Testis (tissue), 2 donors: ENCODE data around the gene ESPNL.

Source experiments
- POLR2A ChIP-seq: fragments of 450-650 bp; IDR thresholded peaks from one replicate; pipeline ENCODE4 v1.6.1; 2017; ENCODE audit warnings: antibody characterized with exemption, mild to moderate bottlenecking, moderate library complexity
- TF ChIP-seq, protein P1 (sequence below), 3 experiments: fragments of 450-650 bp in 2 of 3; fragments of 200-600 bp in 1 of 3; sonication (generic) in 1 of 3; IDR thresholded peaks; one replicate each; pipeline ENCODE4 v1.5.1; 2016 to 2019; ENCODE audit warnings: antibody characterized with exemption in 3 of 3, mild to moderate bottlenecking in 2 of 3, moderate library complexity in 1 of 3

DNA sequence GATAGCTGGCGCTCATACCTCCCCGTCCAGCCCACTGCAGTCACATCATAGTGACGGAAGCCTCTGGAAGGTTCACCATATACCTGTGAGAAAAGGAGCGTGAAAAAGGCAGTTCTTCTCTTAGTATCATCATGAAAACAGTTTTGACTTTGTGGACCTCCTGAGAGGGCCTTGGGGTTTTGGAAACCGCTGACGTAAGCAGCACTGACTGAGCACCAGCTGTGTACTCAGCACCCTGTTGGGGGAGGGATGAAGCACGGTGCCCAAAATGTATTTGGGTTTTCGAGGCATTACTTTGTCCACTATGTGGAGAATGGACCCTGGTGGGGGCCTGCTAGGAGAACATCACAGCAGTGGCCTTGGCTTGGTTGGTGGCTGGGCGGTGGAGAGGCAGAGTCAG is 33.9 kb upstream of the ESPNL start:
- TF ChIP-seq, protein P1, sequence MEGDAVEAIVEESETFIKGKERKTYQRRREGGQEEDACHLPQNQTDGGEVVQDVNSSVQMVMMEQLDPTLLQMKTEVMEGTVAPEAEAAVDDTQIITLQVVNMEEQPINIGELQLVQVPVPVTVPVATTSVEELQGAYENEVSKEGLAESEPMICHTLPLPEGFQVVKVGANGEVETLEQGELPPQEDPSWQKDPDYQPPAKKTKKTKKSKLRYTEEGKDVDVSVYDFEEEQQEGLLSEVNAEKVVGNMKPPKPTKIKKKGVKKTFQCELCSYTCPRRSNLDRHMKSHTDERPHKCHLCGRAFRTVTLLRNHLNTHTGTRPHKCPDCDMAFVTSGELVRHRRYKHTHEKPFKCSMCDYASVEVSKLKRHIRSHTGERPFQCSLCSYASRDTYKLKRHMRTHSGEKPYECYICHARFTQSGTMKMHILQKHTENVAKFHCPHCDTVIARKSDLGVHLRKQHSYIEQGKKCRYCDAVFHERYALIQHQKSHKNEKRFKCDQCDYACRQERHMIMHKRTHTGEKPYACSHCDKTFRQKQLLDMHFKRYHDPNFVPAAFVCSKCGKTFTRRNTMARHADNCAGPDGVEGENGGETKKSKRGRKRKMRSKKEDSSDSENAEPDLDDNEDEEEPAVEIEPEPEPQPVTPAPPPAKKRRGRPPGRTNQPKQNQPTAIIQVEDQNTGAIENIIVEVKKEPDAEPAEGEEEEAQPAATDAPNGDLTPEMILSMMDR (IDR thresholded peaks at IDR 0.05) = no peak
- no peak for TF ChIP-seq POLR2A
